Measurements from ENCODE around the gene DLG1.

GRCh38 chr3:197183582-197183981 lies 114.8 kb downstream of the DLG1 start:
- TF ChIP-seq EZH2phosphoT487 (IDR thresholded peaks at IDR 0.05; ENCODE audit: borderline replicate concordance, low read depth, low read length) (no peak), CTCF (conservative IDR thresholded peaks at IDR 0.05; ENCODE audit: low read length) (no peak)
